H9 (cell line): ENCODE results near the gene LRP8. TPM values are rescaled to one million over a fixed set of nuclear protein-coding genes. Genes with fewer than 3 reads are reported as not detected.
A peak's percentile ranks its signal among the peaks of the same experiment; 100 is the strongest.

Experiments
- DNase-seq: peaks from one replicate; pipeline ENCODE4 v3.0.0-alpha.2; 2017
- H2AFZ ChIP-seq: one replicate; pipeline ENCODE4 v1.6.1; 2013; ENCODE audit warnings: mild to moderate bottlenecking, low read length, control low read depth, moderate library complexity
- H2AK5ac ChIP-seq: 2 replicates; pipeline ENCODE4 v1.6.1; 2013; ENCODE audit warnings: low read length, control low read depth, mixed read lengths; ENCODE audit not compliant: insufficient read length
- H2BK120ac ChIP-seq: one replicate; pipeline ENCODE4 v1.6.1; 2013; ENCODE audit warnings: low read depth, mild to moderate bottlenecking, low read length, control low read depth, inconsistent platforms; ENCODE audit not compliant: poor library complexity, severe bottlenecking
- H2BK12ac ChIP-seq: 2 replicates; pipeline ENCODE4 v1.6.1; 2013; ENCODE audit warnings: low read length, control low read depth, mixed read lengths, low read depth; ENCODE audit not compliant: insufficient read length
- H2BK15ac ChIP-seq: 2 replicates; pipeline ENCODE4 v1.6.1; 2013; ENCODE audit warnings: low read depth, low read length, control low read depth
- H2BK20ac ChIP-seq: one replicate; pipeline ENCODE4 v1.6.1; 2013; ENCODE audit warnings: low read depth, mild to moderate bottlenecking, low read length, control low read depth, inconsistent platforms; ENCODE audit not compliant: poor library complexity, severe bottlenecking
- H2BK5ac ChIP-seq: 2 replicates; pipeline ENCODE4 v1.6.1; 2013; ENCODE audit warnings: low read length, control low read depth, mixed read lengths; ENCODE audit not compliant: insufficient read length
- H3K14ac ChIP-seq: 2 replicates; pipeline ENCODE4 v1.6.1; 2013; ENCODE audit warnings: low read length, control low read depth; ENCODE audit not compliant: insufficient read depth
- H3K18ac ChIP-seq: 2 replicates; pipeline ENCODE4 v1.6.1; 2013; ENCODE audit warnings: low read depth, mild to moderate bottlenecking, mixed read lengths, low read length, control low read depth; ENCODE audit not compliant: insufficient read length
- H3K23ac ChIP-seq: 2 replicates; pipeline ENCODE4 v1.6.1; 2013; ENCODE audit warnings: low read length, control low read depth, mixed read lengths, low read depth; ENCODE audit not compliant: insufficient read length
- H3K23me2 ChIP-seq: 2 replicates; pipeline ENCODE4 v1.6.1; 2013; ENCODE audit warnings: low read depth, mild to moderate bottlenecking, mixed read lengths, low read length, control low read depth; ENCODE audit not compliant: insufficient read length, poor library complexity, severe bottlenecking
- H3K27ac ChIP-seq: 2 replicates; pipeline ENCODE4 v1.5.1; 2013; ENCODE audit warnings: low read length, control low read depth, mixed read lengths, low read depth; ENCODE audit not compliant: insufficient read length
- H3K27me3 ChIP-seq: 2 replicates; pipeline ENCODE4 v1.6.1; 2013; ENCODE audit warnings: low read length, control low read depth, inconsistent platforms; ENCODE audit not compliant: insufficient read depth
- H3K4ac ChIP-seq: 2 replicates; pipeline ENCODE4 v1.6.1; 2013; ENCODE audit warnings: low read depth, mild to moderate bottlenecking, control low read depth, inconsistent platforms, low read length, moderate library complexity
- H3K4me1 ChIP-seq: 2 replicates; pipeline ENCODE4 v1.6.1; 2013; ENCODE audit warnings: low read length, control low read depth, inconsistent platforms; ENCODE audit not compliant: insufficient read depth
- H3K4me2 ChIP-seq: 2 replicates; pipeline ENCODE4 v1.6.1; 2013; ENCODE audit warnings: low read length, control low read depth, mixed read lengths; ENCODE audit not compliant: insufficient read length, insufficient read depth
- H3K56ac ChIP-seq: 2 replicates; pipeline ENCODE4 v1.6.1; 2013; ENCODE audit warnings: low read depth, mild to moderate bottlenecking, mixed read lengths, low read length, control low read depth; ENCODE audit not compliant: insufficient read length
- H3K79me1 ChIP-seq: 2 replicates; pipeline ENCODE4 v1.6.1; 2013; ENCODE audit warnings: low read depth, mild to moderate bottlenecking, moderate library complexity, low read length, control low read depth, inconsistent platforms; ENCODE audit not compliant: insufficient read depth, poor library complexity, severe bottlenecking
- H3K79me2 ChIP-seq: 2 replicates; pipeline ENCODE4 v1.6.1; 2013; ENCODE audit warnings: low read length, control low read depth, inconsistent platforms; ENCODE audit not compliant: insufficient read depth
- H3K9ac ChIP-seq: 2 replicates; pipeline ENCODE4 v1.6.1; 2013; ENCODE audit warnings: low read length, control low read depth, mixed read lengths; ENCODE audit not compliant: insufficient read length; ENCODE audit errors: extremely low read depth
- H3K9me3 ChIP-seq: one replicate; pipeline ENCODE4 v1.6.1; 2013; ENCODE audit warnings: low read depth, low read length, inconsistent platforms; ENCODE audit not compliant: control insufficient read depth
- H3T11ph ChIP-seq: one replicate; pipeline ENCODE4 v1.6.1; 2013; ENCODE audit warnings: mild to moderate bottlenecking, low read length, control low read depth, inconsistent platforms
- H4K20me1 ChIP-seq: one replicate; pipeline ENCODE4 v1.6.1; 2013; ENCODE audit not compliant: control insufficient read depth, insufficient read length, insufficient read depth
- H4K5ac ChIP-seq: 2 replicates; pipeline ENCODE4 v1.6.1; 2013; ENCODE audit warnings: low read depth, mild to moderate bottlenecking, mixed read lengths, low read length, control low read depth; ENCODE audit not compliant: insufficient read length
- H4K8ac ChIP-seq: replicated peaks from 2 replicates; pipeline ENCODE4 v1.6.1; 2013; ENCODE audit warnings: low read length, control low read depth, mixed read lengths, low read depth; ENCODE audit not compliant: insufficient read length
- H4K91ac ChIP-seq: 2 replicates; pipeline ENCODE4 v1.6.1; 2013; ENCODE audit warnings: low read depth, mild to moderate bottlenecking, moderate library complexity, mixed read lengths, low read length, control low read depth; ENCODE audit not compliant: insufficient read length
- H3K27ac Mint-ChIP-seq, 3 experiments: 2 replicates in 2 of 3; 3 replicates in 1 of 3; pipeline ENCODE4 v1.8.0; 2020 to 2021; ENCODE audit warnings: mixed read lengths in 3 of 3, mild to moderate bottlenecking in 1 of 3, moderate library complexity in 1 of 3
- H3K27me3 Mint-ChIP-seq: 2 replicates; pipeline ENCODE4 v1.8.0; 2021; ENCODE audit warnings: low read depth, mild to moderate bottlenecking, moderate library complexity, mixed read lengths
- H3K36me3 Mint-ChIP-seq, 3 experiments: 2 replicates in 2 of 3; 3 replicates in 1 of 3; pipeline ENCODE4 v1.8.0; 2020 to 2021; ENCODE audit warnings: low read depth in 3 of 3, mixed read lengths in 3 of 3; ENCODE audit not compliant: insufficient read depth in 1 of 3
- H3K4me1 Mint-ChIP-seq, 2 experiments: 2 replicates each; pipeline ENCODE4 v1.8.0; 2020; ENCODE audit warnings: mixed read lengths in 2 of 2
- H3K4me3 Mint-ChIP-seq, 2 experiments: 2 replicates in 1 of 2; 3 replicates in 1 of 2; pipeline ENCODE4 v1.8.0; 2020 to 2021; ENCODE audit warnings: mild to moderate bottlenecking in 2 of 2, mixed read lengths in 2 of 2, moderate library complexity in 1 of 2
- H3K9me3 Mint-ChIP-seq, 2 experiments: 2 replicates in 1 of 2; 3 replicates in 1 of 2; pipeline ENCODE4 v1.8.0; 2020; ENCODE audit warnings: mild to moderate bottlenecking in 2 of 2, mixed read lengths in 2 of 2, moderate library complexity in 1 of 2
- CTCF ChIP-seq: fragments of 200-600 bp; sonication (generic); conservative IDR thresholded peaks from 3 replicates; pipeline ENCODE4 v1.8.0; 2021; ENCODE audit warnings: antibody characterized with exemption, mild to moderate bottlenecking
- whole genome bisulfite sequencing: extraction: QIAGEN DNeasy Blood & Tissue Kit; methylation state at CpG from one replicate; pipeline ENCODE4 v1.1.7; 2013; ENCODE audit warnings: missing lambda C conversion rate, low lambda C conversion rate, mixed read lengths; ENCODE audit not compliant: insufficient read length; ENCODE audit errors: extremely low coverage; 5-methylcytosine and 5-hydroxymethylcytosine counted together
- total RNA-seq: library from RNA; stranded (reverse); gene quantifications from 2 replicates; pipeline ENCODE4 v1.2.1, GENCODE V29; 2021

Gene LRP8
- total RNA-seq, 1 experiment from 2014 or later: 78.6 TPM

GRCh38 chr1:53369761-53370160 lies 41.9 kb upstream of the LRP8 start:
- no peak overlapping the region for H3K14ac ChIP-seq
- no peak overlapping the region for H4K8ac ChIP-seq
- H2AK5ac ChIP-seq: no peak overlapping the region
- no peak overlapping the region for H2BK120ac ChIP-seq
- H3K18ac ChIP-seq: no peak overlapping the region
- H3K23ac ChIP-seq: no peak overlapping the region
- no peak for TF ChIP-seq CTCF
- H3K23me2 ChIP-seq: no peaks in the 10 kb centered on the region
- H3K27ac Mint-ChIP-seq: peak overlapping the region in 1 of 3 experiments; percentile 86; a peak in 1 of 7 replicates
- H3K36me3 Mint-ChIP-seq: no peaks in the 10 kb centered on the region
- no peaks in the 10 kb centered on the region for H3K9me3 ChIP-seq
- no peak overlapping the region for H2BK15ac ChIP-seq
- no peak overlapping the region for H3K4me3 Mint-ChIP-seq
- no peak overlapping the region for H3K27ac ChIP-seq
- H3K9ac ChIP-seq: no peak overlapping the region
- H3K79me1 ChIP-seq: no peaks in the 10 kb centered on the region
- no peak overlapping the region for H2BK12ac ChIP-seq
- no peaks in the 10 kb centered on the region; a peak in 1 of 5 replicates for H3K9me3 Mint-ChIP-seq
- no peaks in the 10 kb centered on the region for H3K27me3 ChIP-seq
- no peak overlapping the region for H2BK5ac ChIP-seq
- H3K79me2 ChIP-seq: no peaks in the 10 kb centered on the region
- no peak overlapping the region for H3K4ac ChIP-seq
- H3K4me2 ChIP-seq: no peak overlapping the region
- H2BK20ac ChIP-seq: no peak overlapping the region
- no peak overlapping the region for H4K91ac ChIP-seq
- H3K4me1 ChIP-seq: no peaks in the 10 kb centered on the region
- H2AFZ ChIP-seq: no peak overlapping the region
- no peak overlapping the region for H4K5ac ChIP-seq
- peaks cover 40% of the 10 kb centered on the region for H3K27me3 Mint-ChIP-seq
- no peaks in the 10 kb centered on the region for H4K20me1 ChIP-seq
- H3K4me1 Mint-ChIP-seq: peaks cover 3 to 11% of the 10 kb centered on the region in 2 experiments
- WGBS: no CpG with 5 or more reads among the region's 2 CpGs
- H3K56ac ChIP-seq: no peak overlapping the region
- no peak overlapping the region for H3T11ph ChIP-seq
- DNase-seq: peak; percentile 10
